HT1080 (cell line): ENCODE measurements around the gene PRRC2B. TPM values are rescaled to one million over a fixed set of nuclear protein-coding genes. Genes with fewer than 3 reads are reported as not detected.
"Not testable (repeated sequence)": the region's sequence is repeated elsewhere in the genome, so short reads cannot be mapped to it uniquely, and the experiment has no call there.

Source experiments
- DNase-seq: peaks from one replicate; pipeline ENCODE4 v3.0.0-alpha.2; 2015; ENCODE audit warnings: low read depth
- total RNA-seq: library from RNA; depleted of rRNA; stranded (reverse); fragments of >200 nt; shearing (Covaris generic); gene quantifications from 2 replicates; pipeline ENCODE4 v1.2.3, GENCODE V29; 2014

The PRRC2B gene
- total RNA-seq, 1 experiment from 2014 or later: 49.9 TPM

GRCh38 chr9:131467214-131467935, 73.5 kb downstream of the PRRC2B start:
- no peak for DNase-seq

DNA sequence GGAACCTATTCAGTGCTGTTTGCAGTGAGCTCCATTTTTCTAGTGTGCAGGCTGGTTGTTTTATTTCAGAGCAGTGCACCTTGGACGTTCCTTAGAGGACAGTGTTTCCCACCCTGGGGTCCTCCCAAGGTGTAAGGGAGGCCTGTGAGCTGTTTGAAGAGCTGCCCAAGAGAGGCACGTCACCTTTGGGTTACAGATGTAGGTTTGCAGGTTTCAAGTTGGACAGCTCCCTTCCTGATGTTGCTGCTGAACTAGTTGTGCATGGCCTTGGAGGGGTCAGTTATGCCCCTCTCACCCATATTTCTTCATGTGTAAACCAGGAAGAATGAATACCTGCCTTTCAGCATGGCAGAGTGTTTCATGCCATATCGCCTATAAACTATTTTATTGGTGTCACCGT, 74.1 kb downstream of the PRRC2B start:
- DNase-seq: no peak

DNA sequence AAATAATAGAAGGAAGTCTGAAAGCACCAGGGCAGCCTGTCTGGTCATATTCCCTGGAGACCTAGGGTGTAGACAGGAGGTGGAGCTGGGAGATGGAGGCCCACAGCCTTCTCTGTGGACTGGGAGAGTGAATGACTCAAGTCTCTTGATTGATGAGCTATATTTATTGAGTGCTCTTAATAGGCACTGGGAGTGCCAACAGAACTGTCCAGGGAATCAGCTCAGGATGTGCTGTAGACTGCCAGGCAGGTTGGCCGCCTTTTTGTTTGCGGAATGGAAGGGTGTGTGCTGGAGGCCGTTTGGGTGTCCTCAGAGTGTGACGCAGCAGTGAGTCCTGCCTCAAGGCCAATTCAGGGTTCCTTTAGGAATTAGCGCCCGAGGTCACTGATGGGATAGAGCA, 75.5 kb downstream of the PRRC2B start:
- DNase-seq: no peak

- no peak for DNase-seq
Observed at GRCh38 chr9:131469951-131470350, 76.1 kb downstream of the PRRC2B start.

DNA sequence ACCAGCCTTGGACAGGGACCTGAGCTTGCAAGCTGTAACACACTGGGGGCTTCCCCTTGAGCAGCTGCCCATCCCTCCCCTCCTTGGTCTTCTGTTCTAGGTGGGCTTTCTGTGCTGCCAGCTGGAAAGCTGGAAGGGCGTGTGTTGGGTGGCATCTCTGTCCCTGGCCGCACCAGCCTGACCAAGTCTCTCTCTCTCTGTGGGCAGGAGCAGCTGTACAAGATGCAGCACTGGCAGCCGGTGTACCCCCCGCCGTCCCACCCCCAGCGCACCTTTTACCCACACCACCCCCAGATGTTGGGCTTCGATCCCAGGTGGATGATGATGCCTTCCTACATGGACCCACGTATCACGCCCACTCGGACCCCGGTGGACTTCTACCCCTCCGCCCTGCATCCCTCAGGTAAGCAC, 76.7 kb downstream of the PRRC2B start:
- no peak for DNase-seq

GRCh38 chr9:131472085-131472484, 78.2 kb downstream of the PRRC2B start:
- not testable (repeated sequence) for DNase-seq

DNA sequence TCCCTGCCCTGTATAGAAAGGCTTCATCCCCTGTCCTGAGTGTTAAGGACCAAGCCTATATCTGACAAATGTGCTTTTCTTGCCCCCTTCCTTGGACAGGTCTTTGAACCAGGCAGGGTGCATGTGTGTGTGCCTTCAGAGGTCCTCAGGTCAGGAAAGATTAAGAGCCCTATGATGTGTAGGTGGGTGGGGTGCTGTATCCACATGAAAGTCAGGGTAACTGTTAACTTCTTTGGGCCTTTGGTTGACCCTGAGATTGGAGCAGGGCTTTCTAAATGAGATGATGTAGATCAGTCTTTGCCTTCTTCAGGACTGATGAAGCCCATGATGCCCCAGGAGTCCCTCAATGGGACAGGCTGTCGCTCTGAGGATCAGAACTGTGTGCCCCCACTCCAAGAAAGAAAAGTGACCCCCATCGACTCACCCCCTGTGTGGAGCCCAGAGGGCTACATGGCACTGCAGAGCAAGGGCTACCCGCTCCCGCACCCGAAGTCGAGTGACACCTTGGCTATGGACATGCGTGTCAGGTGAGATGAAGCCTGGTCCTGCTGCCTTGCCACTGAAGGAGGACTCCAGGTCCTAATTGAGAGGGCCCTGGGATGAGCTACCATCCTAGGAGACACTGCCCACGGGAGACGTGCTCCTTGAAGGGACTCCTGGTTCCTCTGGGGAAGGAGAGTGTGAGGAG, 79.5 kb downstream of the PRRC2B start:
- no peak for DNase-seq

DNA sequence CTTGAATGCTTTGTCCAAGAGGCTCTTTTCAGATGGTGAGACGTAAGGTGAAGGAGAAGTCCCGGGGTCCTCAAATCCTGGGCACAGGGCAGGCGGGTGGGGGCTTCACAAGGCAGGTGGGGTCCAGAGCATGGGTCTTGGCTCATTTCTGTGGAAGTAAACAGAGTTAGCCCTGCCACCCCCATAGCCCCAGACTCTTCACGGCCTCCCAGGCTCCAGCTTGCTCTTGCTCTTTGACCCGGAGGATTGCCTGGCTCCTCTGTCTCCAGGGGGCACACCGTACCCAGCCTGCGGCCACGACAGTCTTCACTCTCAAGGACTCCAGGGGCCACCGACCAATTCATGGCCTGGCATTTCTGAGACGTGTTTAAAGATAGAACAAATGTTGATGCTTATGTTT, 80.0 kb downstream of the PRRC2B start:
- no peak for DNase-seq

GRCh38 chr9:131474711-131475110, 80.8 kb downstream of the PRRC2B start:
- DNase-seq: no peak

GRCh38 chr9:131475111-131475955, 81.4 kb downstream of the PRRC2B start:
- DNase-seq: no peak

- no peak for DNase-seq
Observed at GRCh38 chr9:131475956-131476776, 82.3 kb downstream of the PRRC2B start.

DNA sequence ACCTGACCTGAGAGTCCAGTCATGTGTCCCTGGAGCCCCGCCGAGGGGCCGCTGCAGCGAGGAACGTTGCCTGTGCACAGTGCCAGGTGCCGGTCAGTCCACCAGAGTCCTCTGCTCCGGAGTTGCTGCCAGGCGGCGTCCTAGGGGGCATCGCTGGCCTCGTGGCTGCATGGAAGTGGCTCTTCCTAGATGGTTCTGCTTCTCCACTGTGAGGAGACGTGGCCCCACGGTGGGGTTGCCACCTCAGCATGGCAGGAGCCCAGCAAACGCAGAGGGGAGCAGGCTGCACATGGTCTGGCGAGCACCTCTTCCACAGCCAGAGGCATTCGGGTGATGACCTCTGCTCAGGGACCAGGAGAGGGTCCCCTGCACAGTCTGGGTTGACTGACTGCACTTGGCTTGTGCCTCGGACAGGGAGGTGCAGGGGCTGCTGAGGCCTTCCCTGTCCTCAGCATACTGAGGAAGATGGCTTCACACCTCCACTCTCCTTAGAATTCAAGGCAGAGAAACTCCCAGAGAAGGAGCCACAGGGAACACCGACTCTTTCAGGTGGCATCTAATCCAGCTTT, 83.0 kb downstream of the PRRC2B start:
- DNase-seq: no peak

GRCh38 chr9:131477367-131477766, 83.5 kb downstream of the PRRC2B start:
- DNase-seq: no peak

DNA sequence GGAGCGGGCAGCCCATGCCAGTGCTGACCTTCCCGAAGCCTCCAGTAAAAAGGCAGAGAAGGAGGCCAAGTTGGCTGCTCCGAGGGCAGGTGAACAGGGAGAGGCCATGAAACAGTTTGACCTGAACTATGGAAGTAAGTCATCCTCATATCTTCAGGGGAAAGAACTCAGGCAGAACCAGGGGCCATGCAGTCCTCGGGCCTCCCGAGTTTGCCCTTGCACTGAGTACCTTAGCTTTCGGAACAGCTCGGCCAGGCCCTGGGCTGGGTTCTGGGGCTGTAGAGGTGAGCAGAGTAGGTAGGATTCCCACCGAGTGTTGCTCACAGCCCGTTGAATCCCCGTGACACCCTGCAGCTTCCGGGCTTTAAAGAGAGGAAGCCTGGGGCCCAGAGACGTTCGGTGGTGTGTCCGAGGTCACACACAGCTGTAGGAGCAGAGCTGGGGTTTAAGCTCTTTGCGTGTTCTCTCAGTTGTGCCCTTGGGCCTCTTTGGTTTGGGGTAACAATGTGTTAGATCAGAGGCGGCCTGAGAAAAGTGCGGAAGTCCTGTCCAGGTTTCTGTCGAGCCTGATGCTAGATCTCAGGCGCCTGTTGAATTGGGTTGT, 84.0 kb downstream of the PRRC2B start:
- no peak for DNase-seq

DNA sequence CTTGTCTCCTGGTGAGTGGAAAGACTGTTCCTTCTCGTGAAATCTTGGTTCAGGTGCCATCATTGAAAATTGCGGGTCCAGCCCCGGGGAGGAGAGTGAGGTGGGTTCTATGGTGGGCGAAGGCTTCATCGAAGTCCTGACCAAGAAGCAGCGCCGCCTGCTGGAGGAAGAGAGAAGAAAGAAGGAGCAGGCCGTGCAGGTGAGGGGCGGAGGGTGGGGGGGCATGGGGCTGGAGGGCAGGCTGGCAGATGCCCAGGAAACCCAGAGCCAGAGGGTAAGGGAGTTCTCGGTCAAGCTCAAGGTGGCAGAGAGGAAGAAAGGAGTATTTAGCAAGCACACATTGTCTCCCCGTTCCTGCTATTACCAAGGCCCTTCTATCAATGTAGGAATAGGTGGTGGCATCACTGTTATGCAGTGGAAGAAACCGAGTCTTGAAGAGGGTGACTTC, 84.6 kb downstream of the PRRC2B start:
- DNase-seq: no peak

DNA sequence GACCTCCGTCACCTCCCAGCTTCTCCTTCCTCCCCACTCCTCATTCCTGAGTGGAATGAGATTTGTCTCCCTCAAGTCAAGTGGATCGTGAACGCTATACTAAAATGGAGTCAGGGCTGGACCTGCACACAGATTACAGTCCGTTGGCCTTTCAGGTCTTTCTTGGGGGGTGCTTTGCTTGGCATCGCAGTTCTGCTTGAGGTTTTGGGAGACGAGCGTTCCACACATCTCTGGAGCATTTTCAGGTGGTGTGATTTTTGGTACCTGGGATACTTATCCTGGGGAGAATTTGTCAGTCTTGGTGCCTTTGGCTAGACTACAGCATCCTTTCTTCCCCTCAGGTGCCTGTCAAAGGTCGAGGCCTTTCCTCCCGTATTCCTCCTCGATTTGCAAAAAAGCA, 85.0 kb downstream of the PRRC2B start:
- DNase-seq: no peak

GRCh38 chr9:131480258-131480657, 86.4 kb downstream of the PRRC2B start:
- DNase-seq: no peak

DNA sequence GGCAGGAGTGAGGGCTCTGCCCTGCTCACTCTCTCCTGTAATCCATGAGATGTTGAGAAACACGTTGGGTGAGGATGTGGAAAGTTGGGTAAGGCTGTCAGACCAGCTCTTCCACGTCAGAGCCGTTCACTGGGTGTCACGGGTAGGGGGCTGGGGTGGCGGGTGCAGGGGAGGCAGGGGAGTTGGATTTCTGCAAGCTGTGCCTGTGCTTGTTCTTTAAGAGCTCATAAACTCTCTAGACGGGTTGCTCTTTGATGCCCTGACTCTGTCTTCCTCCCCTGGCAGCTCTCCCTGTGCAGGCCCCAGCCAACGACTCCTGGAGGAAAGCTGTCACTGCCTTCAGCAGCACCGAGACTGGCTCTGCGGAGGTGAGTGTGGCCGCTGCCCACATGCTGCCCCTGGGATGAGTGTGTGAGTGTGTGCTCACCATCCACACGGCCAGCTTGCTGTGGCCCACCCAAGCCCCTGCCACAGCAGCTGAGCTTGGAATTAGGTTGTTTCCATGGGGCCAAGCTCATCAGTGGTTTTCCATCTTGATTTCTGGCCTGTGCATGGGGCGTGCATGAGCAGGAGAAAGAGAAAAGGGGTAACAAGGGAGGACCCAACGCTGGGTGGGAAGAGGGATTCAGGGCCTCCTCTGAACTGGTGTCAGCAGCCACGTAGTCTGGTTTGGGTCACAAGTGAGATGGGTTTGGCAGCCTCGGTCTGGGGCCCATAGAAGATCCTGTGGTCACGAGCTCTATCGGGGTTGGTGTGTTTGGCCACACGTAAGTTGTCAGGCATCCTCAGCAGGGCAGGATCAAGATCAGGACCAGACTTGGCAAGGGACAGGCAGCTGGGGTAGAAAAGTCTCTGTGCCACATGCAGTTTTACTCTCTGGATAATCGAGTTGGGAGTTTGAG, 87.8 kb downstream of the PRRC2B start:
- DNase-seq: no peak

DNA sequence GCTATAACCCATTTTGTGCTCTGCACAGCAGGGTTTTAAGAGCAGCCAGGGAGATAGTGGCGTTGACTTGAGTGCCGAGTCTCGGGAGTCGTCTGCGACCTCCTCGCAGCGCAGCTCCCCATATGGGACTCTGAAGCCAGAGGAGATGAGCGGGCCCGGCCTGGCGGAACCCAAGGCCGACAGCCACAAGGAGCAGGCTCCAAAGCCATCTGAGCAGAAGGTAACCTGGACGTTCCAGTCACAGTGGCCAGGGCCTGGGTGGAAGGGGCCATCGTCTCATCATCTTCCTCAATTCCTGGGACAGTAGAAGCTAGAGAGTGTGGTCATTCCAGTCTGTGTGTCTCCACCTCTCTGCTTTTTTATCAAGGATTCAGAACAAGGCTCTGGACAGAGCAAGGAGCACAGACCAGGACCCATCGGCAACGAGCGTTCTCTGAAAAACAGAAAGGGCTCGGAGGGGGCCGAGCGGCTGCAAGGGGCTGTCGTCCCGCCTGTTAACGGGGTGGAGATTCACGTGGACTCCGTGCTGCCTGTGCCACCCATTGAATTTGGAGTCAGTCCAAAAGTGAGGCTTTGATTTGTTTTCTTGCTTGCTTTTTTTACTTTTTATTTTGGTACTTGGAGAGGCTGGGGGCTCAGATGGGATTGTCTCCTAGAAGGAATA, 88.6 kb downstream of the PRRC2B start:
- no peak for DNase-seq
